Body of pancreas (tissue), 4 donors: ENCODE measurements around the gene RYR3.

Source experiments
- CTCF ChIP-seq, 7 experiments: fragments of 450-650 bp in 4 of 7; fragments of 200-600 bp in 3 of 7; sonication (generic) in 3 of 7; IDR thresholded peaks; one replicate each; pipeline ENCODE4 v1.5.1; 2016 to 2019; ENCODE audit warnings: antibody characterized with exemption in 7 of 7
- POLR2A ChIP-seq, 3 donors: fragments of 450-650 bp; IDR thresholded peaks; one replicate each; pipeline ENCODE4 v1.6.1; 2016; ENCODE audit warnings: antibody characterized with exemption in 3 of 3, mild to moderate bottlenecking in 2 of 3

- TF ChIP-seq CTCF (IDR thresholded peaks at IDR 0.05) (no peak), POLR2A (IDR thresholded peaks at IDR 0.05) (no peak)
These were observed 69.6 kb downstream of the RYR3 start for GRCh38 chr15:33380406-33380805.
